ENCODE results near the gene HNRNPU. TPM values are rescaled to one million over a fixed set of nuclear protein-coding genes. Genes with fewer than 3 reads are reported as not detected.
"Not testable (repeated sequence)": the region's sequence is repeated elsewhere in the genome, so short reads cannot be mapped to it uniquely, and the experiment has no call there.

HNRNPU gene
- total RNA-seq, 1 experiment from 2014 or later, result 411 TPM

DNA sequence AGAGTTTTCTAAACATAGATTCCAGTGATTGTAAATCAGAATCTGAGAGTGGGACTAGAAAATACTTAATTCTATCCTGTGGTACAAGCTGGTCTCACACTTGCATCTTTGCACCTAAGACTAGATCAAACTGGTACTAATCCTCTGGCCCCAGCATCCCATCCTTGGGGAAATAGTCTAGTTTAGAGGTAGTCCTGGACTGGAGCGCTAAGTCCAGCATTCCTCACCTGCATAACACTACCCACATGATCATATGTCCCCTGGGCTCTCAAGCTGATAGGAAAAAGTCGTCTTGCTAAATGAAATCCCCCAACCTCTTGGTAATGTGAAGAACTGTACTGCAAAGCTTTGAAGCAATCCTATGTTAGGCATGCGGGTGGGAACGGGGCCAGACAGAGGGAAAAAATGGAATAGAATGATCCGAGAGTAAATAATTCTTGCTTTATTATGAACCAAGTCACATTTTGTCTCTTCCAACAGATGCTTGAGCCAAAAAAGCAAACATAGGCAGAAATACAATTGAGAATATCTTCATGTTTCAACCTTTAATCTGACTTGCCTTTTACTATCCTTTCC is 24.0 kb downstream of the HNRNPU start:
- Histone ChIP-seq H3K27ac (no peak overlapping the region), H3K4me3 (no peak overlapping the region), H3K9me3 (replicated peaks) (no peaks in the 10 kb centered on the region), H3K36me3 (peaks cover 87% of the 10 kb centered on the region), H3K4me1 (replicated peaks) (peaks cover 16% of the 10 kb centered on the region), H3K27me3 (replicated peaks) (no peaks in the 10 kb centered on the region)
- no peak for DNase-seq (ENCODE audit: low read depth in 1 of 2, low spot score in 2 of 2)

DNA sequence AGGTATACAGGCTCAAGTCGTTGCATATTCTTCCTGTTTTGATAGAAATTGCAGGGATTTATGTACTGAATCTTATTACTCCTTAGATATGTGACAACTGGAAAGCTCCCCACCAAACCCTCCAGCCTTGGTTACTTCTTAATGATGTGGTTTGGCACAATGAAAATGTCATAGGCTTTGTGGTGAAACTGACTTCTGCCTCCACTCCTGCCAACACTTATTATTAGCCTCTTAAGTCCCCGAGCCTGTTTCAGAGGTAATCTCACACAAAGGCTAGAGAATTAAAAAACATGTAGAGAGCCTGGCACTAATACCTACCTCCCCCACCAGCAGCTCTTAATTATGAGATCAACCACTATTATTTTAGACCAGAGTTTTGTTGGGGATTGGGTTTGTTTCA is 24.7 kb downstream of the HNRNPU start:
- no peak overlapping the region for H3K27ac ChIP-seq
- H3K9me3 ChIP-seq (replicated peaks), result no peaks in the 10 kb centered on the region
- H3K36me3 ChIP-seq, result peaks cover 80% of the 10 kb centered on the region
- DNase-seq (ENCODE audit: low read depth in 1 of 2, low spot score in 2 of 2), result no peak
- H3K4me3 ChIP-seq, result no peak overlapping the region
- H3K4me1 ChIP-seq (replicated peaks), result peaks cover 16% of the 10 kb centered on the region
- H3K27me3 ChIP-seq (replicated peaks), result no peaks in the 10 kb centered on the region

DNA sequence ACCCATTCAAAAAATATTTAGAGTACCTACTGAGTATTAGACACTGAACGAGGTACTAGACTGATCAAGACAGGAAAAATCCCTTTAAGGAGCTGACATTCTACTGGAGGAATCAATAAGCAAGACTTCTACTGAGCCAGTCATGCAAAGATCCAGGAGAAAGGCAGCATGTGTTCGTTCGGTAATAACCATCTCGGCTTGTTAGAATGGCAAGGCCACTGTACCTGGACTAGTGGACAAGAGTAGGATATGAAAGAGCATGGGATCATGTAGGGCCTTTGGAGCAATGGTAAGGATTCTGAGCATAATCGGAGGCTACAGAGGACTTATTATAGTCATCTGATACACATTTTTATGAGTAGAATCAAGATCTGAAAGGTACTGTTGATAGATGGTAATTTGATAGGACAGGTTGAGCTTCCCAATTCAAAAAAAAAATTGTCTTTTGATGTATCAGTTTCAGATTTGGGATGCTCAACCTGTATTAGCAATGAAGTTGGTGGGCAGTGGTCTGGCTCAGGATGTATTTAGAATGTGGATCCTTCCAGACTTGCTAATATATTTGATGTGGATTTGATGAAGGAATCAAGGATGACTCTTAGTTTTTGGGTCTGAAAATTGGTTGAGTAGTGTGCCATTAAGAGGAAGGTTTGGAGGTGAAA is 26.6 kb downstream of the HNRNPU start:
- Histone ChIP-seq H3K27me3 (replicated peaks) (no peaks in the 10 kb centered on the region), H3K4me3 (no peak overlapping the region), H3K36me3 (peaks cover 61% of the 10 kb centered on the region), H3K4me1 (replicated peaks) (peaks cover 16% of the 10 kb centered on the region), H3K27ac (no peak overlapping the region), H3K9me3 (replicated peaks) (no peaks in the 10 kb centered on the region)
- DNase-seq (ENCODE audit: low read depth in 1 of 2, low spot score in 2 of 2), result no peak

DNA sequence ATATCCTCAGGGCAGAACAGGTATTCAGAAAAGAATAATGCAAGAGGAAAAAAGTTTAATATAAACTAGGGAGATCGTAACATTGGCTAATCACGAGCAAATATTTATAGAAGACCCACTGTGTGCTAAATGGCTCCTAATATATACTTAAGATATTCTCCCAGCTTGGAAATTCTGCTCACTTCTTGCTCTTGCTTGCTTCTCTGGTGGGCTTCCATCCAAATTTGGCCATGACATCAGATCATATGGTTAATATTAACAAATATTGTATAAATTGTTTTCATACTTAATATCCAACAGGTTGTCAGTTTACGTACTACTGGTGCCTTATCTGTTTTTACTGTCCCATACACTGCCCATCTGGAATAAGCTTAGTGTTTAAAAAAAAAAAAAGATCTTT is 27.8 kb downstream of the HNRNPU start:
- Histone ChIP-seq H3K27ac (peak overlapping the region; percentile 97), H3K27me3 (replicated peaks) (no peaks in the 10 kb centered on the region), H3K9me3 (replicated peaks) (no peaks in the 10 kb centered on the region), H3K4me3 (peak overlapping the region; percentile 64), H3K4me1 (replicated peaks) (peaks cover 16% of the 10 kb centered on the region), H3K36me3 (peaks cover 49% of the 10 kb centered on the region)
- no peak for DNase-seq (ENCODE audit: low read depth in 1 of 2, low spot score in 2 of 2)

DNA sequence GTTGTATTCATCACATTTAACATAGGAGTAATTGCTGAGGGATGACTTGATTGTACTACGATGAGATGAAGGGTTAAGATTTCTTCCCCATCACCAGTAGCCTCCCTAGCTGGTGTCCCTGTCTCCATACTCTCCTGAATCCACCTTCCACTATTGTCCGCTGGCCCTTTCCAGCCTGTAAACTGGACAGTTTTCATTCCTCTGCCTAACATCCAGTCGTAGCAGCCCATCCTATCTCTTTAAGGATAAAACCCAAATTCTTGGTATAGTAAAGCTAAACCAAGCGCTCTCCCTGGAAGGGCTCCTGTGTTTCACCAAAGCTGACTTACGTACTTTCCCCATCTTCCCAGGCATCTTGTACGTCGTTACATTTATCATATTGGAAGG is 28.2 kb downstream of the HNRNPU start:
- Histone ChIP-seq H3K9me3 (replicated peaks) (no peaks in the 10 kb centered on the region), H3K4me3 (peak overlapping the region; percentile 64), H3K27me3 (replicated peaks) (no peaks in the 10 kb centered on the region), H3K4me1 (replicated peaks) (peaks cover 16% of the 10 kb centered on the region), H3K27ac (peak overlapping the region; percentile 97), H3K36me3 (peaks cover 45% of the 10 kb centered on the region)
- DNase-seq (ENCODE audit: low read depth in 1 of 2, low spot score in 2 of 2), result peak in 1 of 2 experiments; percentile 59

DNA sequence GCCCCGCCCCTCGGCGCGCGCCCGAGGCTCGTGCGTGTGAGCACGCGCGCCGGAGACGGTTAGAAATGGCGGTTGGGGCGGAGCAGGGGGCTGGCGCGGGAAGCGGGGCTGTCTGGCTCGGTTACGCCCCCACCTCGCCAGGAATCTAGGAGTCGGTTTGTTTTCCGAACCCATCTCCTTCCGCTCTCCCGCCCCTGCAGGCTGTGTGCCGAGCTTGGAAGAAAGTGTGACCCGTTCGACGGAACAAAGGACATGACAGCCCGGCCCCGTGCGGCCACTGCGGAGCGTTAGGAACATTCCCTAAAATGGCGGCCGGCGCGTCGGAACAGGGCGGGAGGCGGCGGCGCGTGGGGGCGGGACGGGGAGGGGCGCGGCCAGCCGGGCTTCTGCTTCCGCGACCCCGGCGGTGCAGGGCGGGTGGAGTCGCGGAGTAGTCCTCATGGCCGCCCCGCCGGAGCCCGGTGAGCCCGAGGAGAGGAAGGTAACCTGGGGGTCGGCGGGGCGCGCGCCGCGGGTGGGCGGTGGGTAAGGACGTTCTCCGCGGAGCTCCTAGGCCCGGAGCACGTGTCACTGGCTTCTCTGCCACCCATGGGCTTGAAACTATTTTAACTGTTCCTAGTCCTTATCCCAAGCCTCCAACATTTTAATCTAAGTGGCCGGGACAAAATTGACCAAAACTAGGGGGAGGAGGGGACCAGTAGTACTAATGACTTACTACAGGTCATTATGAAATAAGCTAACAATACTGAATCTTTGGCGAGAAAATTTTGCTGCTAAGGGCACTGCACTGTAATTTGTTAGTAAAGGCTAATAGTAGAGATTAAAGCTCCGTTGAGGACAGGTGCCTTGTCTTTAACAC is 28.8 kb downstream of the HNRNPU start, which contains the start of gene COX20:
Gene COX20, plus strand, starts transcription at position 383 of the 859 bp plus-strand sequence. Its CDS starts 57 bp downstream, at position 440.
- H3K36me3 ChIP-seq, result peaks cover 39% of the 10 kb centered on the region
- H3K27ac ChIP-seq, result peak within 1 kb of the TSS; percentile 97
- peak within 1 kb of the TSS; percentile 64 for H3K4me3 ChIP-seq
- no peaks in the 10 kb centered on the region for H3K27me3 ChIP-seq (replicated peaks)
- peaks cover 16% of the 10 kb centered on the region for H3K4me1 ChIP-seq (replicated peaks)
- H3K9me3 ChIP-seq (replicated peaks), result no peaks in the 10 kb centered on the region
- peak; percentile 93 to 96 for DNase-seq (ENCODE audit: low read depth in 1 of 2, low spot score in 2 of 2)

DNA sequence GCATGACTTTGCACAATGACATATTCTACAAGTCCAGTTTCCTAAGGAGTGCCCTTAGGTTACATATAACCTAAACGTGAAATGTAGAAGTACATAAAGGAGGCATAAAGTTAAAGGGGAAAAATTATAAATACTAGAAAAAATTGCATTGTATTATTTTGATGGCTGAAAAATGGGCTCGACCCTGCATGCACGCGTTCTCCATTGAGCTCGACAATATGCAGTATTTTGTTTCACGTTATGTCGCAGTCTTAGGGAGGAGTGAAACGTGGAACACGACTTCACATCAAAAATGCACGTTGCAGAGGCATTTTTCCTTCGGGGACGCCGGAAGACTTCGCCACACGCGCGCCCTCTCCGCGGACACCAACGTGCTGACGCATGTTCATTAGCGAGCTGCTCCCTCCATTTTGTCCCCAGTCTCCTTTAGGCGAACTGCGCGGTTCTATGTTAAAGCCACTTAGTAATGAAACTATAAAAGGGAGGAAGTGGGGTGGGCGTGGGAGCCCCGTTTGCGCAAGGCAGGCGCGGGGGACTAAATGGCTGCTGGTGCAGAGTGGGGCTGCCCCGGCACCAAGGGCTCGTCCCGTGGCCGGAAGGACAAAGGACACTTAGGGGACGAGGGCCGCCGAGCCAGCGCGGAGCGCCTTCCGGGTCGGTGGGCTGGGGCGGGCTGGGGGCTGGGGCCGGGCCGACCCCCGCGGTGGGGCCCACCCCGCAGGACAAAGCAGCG is 29.6 kb downstream of the HNRNPU start:
- H3K36me3 ChIP-seq, result peaks cover 31% of the 10 kb centered on the region
- peaks cover 16% of the 10 kb centered on the region for H3K4me1 ChIP-seq (replicated peaks)
- H3K4me3 ChIP-seq, result peak overlapping the region; percentile 64
- no peaks in the 10 kb centered on the region for H3K27me3 ChIP-seq (replicated peaks)
- H3K9me3 ChIP-seq (replicated peaks), result no peaks in the 10 kb centered on the region
- H3K27ac ChIP-seq, result peak overlapping the region; percentile 97
- peak; percentile 90 to 93 for DNase-seq (ENCODE audit: low read depth in 1 of 2, low spot score in 2 of 2)

DNA sequence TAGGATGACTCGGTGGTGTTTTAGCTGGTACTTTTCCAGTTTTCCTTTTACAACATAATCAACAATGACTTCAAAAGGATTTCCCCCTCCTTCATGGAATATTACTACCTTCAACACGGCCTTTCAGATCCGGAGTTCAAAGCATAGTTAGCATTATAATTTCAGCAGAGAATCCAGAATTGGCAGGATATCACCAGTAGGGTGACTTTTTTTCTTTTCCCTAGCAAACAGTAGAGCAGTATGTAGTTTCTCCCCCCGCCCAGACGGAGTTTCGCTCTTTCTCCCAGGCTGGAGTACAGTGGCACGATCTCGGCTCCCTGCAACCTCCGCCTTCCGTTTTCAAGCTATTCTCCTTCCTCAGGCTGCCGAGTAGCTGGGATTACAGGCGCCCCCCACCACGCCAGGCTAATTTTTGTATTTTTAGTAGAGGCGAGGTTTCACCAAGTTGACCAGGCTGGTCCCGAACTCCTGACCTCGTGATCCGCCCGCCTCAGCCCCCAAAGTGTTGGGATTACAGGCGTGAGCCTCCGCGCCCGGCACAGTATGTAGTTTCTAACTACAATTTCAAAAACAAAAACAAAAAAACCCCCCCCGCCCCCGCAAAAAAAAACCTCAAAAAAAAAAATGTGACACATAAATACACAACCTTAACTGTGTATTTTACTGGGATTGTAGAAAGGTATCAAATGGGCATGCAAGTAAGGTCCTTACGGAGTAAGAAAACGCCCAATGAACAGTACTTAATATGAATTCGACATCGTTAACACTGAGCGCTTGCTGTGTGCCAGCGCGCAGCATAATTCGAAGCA is 30.4 kb downstream of the HNRNPU start:
- H3K27me3 ChIP-seq (replicated peaks), result no peaks in the 10 kb centered on the region
- H3K36me3 ChIP-seq, result peaks cover 23% of the 10 kb centered on the region
- peaks cover 16% of the 10 kb centered on the region for H3K4me1 ChIP-seq (replicated peaks)
- peak overlapping the region; percentile 64 for H3K4me3 ChIP-seq
- H3K27ac ChIP-seq, result peak overlapping the region; percentile 97
- H3K9me3 ChIP-seq (replicated peaks), result no peaks in the 10 kb centered on the region
- DNase-seq (ENCODE audit: low read depth in 1 of 2, low spot score in 2 of 2), result peak; percentile 71 to 80

DNA sequence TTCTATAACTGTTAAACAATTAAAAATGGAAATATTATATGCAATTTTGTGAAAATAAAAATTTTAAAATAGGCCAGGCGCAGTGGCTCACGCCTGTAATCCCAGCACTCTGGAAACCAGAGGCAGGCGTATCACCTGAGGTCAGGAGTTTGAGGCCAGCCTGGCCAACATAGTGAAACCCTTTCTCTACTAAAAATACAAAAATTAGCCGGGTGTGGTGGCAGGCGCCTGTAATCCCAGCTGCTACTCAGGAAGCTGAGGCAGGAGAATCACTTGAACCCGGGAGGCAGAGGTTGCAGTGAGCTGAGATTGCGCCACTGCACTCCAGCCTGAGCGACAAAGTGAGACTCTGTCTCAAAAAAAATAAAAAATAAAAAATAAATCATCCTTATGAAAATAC is 31.1 kb downstream of the HNRNPU start:
- H3K27ac ChIP-seq, result peak overlapping the region; percentile 97
- not testable (repeated sequence) for DNase-seq (ENCODE audit: low read depth in 1 of 2, low spot score in 2 of 2)

DNA sequence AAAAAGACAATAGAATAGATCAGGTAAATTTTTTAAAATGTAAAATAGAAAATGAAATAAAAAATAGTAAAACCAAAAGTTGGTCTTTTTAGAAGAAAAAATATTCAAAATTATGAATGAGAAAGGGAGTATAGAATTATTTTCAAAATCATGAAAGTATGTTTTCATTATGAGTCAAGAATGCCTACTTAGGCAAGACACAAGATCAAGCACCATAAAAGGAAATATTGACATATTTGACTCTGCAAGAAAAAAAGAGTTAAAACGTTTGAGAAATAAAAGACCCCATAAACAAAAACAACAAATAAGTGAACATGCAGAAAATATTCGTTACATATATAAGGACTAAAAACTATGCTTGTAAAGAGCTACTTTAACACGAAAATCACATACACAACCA is 33.7 kb downstream of the HNRNPU start:
- Histone ChIP-seq H3K4me3 (no peak overlapping the region), H3K9me3 (replicated peaks) (no peaks in the 10 kb centered on the region), H3K36me3 (peaks cover 1% of the 10 kb centered on the region), H3K27me3 (replicated peaks) (no peaks in the 10 kb centered on the region), H3K27ac (no peak overlapping the region), H3K4me1 (replicated peaks) (peaks cover 7% of the 10 kb centered on the region)
- no peak for DNase-seq (ENCODE audit: low read depth in 1 of 2, low spot score in 2 of 2)

More for the DNA sequence above, 31.1 kb downstream of the HNRNPU start:
- H3K4me3 ChIP-seq, result peak overlapping the region; percentile 64
- H3K4me1 ChIP-seq (replicated peaks), result peaks cover 16% of the 10 kb centered on the region
- not testable (repeated sequence) for H3K9me3 ChIP-seq (replicated peaks); H3K27me3 ChIP-seq (replicated peaks)
- H3K36me3 ChIP-seq, result peaks cover 18% of the 10 kb centered on the region

DNA sequence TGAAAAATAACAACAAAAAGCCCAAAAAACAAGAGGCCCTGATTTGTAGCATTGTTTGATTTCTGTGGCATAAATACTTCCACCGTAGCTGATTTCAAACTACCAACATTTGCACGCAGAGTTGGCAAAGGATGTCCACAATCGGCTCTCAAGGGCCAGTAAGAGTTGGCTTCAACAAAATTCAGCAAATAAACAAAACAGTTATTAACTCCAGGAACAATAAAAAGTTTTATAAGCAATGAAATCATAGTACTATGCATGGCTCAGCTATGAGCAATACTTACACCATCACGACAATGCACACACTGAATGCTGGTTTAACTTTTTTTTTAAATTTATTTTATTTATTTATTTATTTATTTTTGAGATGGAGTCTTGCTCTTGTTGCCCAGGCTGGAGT is 37.6 kb downstream of the HNRNPU start:
- Histone ChIP-seq H3K36me3 (no peaks in the 10 kb centered on the region), H3K9me3 (replicated peaks) (no peaks in the 10 kb centered on the region), H3K4me3 (no peak overlapping the region), H3K4me1 (replicated peaks) (peaks cover 7% of the 10 kb centered on the region), H3K27me3 (replicated peaks) (no peaks in the 10 kb centered on the region), H3K27ac (no peak overlapping the region; the same call in 1 of the 2 replicates)
- peak in 1 of 2 experiments; percentile 52 for DNase-seq (ENCODE audit: low read depth in 1 of 2, low spot score in 2 of 2)

DNA sequence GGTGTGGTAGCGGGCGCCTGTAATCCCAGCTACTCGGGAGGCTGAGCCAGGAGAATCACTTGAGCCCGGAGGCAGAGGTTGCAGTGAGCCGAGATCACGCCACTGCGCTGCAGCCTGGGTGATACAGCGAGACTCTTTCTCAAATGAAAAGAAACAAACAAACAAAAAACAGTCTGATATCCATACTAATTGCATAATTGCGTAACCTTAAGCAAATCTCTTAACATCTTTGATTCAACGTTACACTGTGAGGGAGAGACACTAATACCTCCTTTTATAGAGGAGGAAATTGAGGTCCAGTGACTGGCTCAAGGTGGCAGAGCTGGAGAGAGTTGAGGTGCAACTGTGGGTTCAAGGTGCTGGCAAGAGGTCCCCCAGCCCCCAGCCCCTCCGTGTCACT is 41.5 kb downstream of the HNRNPU start:
- no peaks in the 10 kb centered on the region for H3K27me3 ChIP-seq (replicated peaks)
- H3K27ac ChIP-seq, result no peak overlapping the region
- H3K4me1 ChIP-seq (replicated peaks), result peaks cover 7% of the 10 kb centered on the region
- H3K4me3 ChIP-seq, result no peak overlapping the region
- no peak for DNase-seq (ENCODE audit: low read depth in 1 of 2, low spot score in 2 of 2)
- H3K36me3 ChIP-seq, result no peaks in the 10 kb centered on the region
- H3K9me3 ChIP-seq (replicated peaks), result no peaks in the 10 kb centered on the region

DNA sequence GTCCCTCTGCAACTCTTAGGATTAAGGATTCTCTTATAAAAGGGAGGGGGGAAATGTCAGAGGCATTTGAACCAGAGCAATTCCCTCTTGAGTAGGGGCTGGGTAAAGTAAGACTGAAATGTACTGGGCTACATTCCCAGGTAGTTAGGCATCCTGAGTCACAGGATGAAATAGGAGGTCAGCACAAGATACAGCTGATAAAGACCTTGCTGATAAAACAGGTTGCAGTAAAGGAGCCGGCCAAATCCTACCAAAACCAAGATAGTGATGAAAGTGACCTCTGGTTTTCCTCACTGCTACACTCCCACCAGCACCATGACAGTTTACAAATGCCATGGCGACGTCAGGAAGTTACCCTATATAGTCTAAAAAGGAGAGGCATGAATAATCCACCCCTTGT is 43.2 kb downstream of the HNRNPU start:
- Histone ChIP-seq H3K27me3 (replicated peaks) (no peaks in the 10 kb centered on the region), H3K36me3 (no peaks in the 10 kb centered on the region), H3K4me3 (no peak overlapping the region), H3K9me3 (replicated peaks) (no peaks in the 10 kb centered on the region), H3K27ac (no peak overlapping the region), H3K4me1 (replicated peaks) (peaks cover 1% of the 10 kb centered on the region)
- DNase-seq (ENCODE audit: low read depth in 1 of 2, low spot score in 2 of 2), result no peak

All from SJSA1 (cell line).